GM18861 (cell line): ENCODE data around the gene PKM.

Source experiments
- ATAC-seq: cut with Tn5 transposase; IDR thresholded peaks from one replicate; pipeline ENCODE4 v1.9.1; 2021; ENCODE audit not compliant: unreplicated experiment

PKM gene

GRCh38 chr15:72202302-72202701, 28.7 kb downstream of the PKM start:
- ATAC-seq = no peak

GRCh38 chr15:72201391-72201921, 29.5 kb downstream of the PKM start:
- no peak for ATAC-seq

GRCh38 chr15:72200395-72201237, 30.4 kb downstream of the PKM start:
- no peak for ATAC-seq

DNA sequence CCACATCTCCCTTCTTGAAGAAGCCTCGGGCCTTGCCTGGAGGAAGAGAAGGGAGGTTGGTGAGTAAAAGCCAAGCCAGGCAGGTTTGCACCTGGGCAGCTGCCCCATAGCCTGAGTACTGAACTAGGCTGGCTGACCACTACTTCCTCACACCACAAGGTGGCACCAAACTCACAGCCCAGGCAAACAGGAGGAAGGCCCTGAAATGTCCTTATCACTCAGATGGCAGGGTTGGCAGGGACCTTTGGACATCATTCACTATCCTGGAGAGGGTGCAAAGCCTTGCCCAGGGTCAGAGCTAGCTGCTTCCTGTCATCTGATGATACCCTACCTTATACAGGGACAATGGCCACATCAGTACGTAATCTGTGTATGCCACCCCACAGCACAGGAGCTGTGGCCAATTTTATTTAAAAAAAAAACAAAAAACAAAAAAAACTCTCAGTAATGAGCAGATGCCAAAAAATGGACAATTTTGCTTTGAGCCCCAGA, 31.2 kb downstream of the PKM start:
- peak; percentile 52 for ATAC-seq

- no peak for ATAC-seq
Observed at GRCh38 chr15:72199205-72199515, 31.8 kb downstream of the PKM start.

DNA sequence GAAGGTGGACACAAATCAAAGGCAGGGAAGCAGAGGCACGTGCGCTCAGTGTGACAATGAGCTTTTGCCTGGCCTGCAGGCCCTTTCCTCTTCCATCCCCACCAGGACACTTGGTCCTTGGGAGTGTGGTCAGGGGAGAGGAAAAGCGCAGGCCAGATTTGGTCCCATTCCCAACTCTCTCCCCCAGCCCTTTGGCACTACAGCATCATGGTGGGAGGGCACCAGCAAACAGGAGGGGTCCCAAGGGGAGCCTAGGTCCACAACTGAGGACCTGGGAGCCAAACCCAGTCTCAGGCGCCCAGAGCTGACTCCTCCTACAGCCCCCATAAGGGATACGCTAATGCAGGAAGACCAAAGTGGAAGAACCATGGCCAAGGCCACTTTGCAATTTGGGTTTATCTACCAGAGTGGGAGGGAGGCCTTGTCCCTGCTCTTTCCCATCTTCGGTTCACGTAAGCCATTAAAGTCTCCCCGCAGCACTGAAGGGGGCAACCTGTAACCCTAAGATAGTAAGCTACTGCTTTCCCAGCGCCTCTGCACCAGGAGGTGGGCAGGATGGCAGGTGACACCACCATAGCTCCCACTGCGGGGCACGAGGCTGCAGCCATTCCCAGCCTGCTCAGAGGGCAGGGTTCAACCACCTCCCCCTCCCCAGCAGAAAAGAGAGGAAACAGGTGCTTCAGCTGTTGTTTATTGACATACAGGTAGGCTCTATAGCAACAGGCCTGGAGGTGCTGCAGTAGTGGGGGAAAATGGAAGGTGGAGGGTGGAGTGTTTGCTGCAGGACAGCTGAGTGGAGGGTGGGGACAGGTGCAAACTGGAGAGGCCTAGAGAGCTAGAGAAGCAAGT, 32.4 kb downstream of the PKM start:
- no peak for ATAC-seq

- ATAC-seq = no peak
Observed at GRCh38 chr15:72197460-72198355, 33.3 kb downstream of the PKM start, which contains the start of gene GRAMD2A. Gene GRAMD2A (minus strand): TSS chr15:72197787.

DNA sequence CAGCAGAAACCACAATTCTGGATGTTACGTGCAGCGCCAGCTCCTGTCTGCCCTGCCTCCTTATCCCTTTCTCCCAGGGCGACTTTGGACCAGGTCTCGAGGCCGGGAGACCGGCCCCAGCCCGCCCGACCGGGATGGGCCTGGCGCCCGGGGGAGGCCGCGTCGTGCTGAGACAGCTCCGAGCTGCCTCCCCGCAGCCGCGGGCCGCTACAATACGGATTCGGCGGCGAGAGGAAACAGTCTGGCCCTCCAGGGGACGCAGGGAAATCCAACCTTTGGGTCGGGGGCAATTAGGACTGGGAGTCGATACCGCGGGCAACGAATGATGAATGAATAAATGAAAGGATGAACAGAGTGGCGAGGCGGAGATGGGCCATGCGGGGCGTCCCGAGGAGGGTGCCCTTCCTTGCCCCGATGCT, 33.9 kb downstream of the PKM start:
- ATAC-seq = no peak

- no peak for ATAC-seq
Observed at GRCh38 chr15:72196409-72197040, 34.5 kb downstream of the PKM start.

DNA sequence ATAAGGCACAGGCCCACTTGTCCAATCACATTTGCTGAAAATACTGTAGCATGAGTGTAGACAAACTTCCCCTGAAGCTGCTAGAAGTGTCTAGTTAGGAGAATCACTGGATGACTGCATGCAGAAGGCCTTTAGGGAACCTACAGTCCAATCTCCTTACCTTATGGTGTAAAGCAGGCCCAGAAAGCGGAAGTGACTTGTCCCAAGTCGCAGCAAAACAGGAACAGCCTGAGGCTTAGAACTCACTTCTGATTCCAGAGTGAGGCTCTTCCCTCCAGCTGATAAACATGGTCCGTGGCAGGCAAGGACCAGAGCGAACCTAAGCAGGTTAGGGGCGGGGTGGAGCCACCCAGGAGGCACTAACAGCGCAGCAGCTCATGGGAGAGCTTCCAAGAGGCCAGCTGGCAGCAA, 35.9 kb downstream of the PKM start:
- ATAC-seq = no peak

- ATAC-seq = no peak
Observed at GRCh38 chr15:72193836-72194396, 37.1 kb downstream of the PKM start.

DNA sequence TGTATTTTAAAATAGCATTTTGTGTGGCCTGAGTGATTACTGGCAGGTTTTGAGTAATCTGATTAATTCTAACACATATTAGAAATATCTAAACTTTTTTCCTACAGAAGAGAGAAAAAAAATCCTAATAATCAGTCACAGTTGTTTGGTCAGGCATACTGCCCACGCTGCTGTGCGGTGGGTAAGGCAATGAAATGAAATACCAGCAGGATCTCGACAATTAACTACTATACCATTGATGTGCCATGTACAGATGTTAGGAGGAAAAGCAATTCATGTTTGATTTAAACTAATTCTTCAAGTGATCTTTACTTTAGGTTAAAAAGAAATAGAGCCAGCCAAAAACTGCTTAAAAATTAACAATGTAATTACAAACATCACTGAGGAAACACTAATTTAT, 38.6 kb downstream of the PKM start:
- no peak for ATAC-seq

DNA sequence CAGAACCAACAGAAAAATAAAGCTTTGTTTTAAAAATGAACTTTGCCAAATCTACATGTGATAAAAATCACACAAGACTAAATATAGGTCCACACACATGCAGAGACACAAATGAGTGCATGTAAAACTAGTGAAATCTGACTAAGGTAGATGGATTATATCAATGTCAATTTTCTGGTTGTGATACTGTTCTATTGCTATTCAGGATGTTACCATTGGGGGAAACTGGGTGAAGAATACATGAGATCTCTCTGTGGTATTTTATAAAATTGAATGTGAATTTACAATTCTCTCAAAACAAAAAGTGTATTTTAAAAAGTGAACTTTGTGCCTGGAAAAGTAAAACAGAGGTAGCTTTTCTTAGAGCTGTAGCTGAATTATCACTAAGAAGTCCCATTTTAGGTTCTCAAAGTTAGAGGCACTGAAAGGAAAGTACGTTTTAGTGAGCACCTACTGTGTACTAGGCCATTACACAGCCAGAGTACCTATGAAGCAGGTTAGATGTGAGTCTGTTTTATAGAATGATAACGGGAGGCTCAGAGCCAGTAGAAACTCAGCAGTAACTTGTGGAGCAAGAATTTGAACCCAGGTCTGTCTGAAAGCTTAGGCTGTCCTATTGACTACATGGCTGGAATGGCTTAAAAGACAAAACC, 41.6 kb downstream of the PKM start:
- no peak for ATAC-seq

GRCh38 chr15:72184165-72184811, 46.7 kb downstream of the PKM start:
- no peak for ATAC-seq

DNA sequence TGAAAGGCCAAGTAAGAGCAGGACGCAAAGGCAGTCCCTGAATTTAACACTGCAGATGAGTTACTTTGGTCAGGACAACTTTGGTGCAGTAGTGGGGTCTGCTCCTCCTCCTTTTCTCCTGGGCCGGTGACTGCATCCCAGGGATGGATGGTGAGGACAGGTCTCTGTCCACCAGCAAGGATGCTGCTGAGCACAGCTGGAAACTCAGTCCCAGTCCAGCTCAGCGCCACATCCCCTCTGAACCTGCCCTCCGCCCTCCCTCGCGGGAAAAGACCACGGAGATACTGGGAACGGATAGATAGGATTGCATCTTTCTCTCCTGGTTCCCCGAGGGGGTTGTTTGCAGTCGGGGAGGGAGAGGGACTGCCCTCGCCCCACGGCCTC, 47.2 kb downstream of the PKM start:
- ATAC-seq = no peak

GRCh38 chr15:72182673-72183072, 48.3 kb downstream of the PKM start:
- no peak for ATAC-seq

DNA sequence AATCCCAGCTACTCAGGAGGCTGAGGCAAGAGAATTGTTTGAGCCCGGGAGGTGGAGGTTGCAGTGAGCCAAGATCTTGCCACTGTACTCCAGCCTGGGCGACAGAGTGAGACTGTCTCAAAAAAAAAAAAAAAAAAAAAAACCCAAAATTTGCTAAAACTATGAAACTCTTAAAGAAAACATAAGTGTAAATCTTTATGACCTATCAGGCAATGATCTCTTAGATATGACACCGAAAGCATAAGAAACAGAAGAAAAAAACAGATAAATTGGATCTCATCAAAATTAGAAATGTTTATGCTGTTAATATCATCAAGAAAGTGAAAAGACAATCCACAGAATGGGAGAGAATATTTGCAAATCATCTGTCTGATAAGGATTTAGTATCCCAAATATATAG, 48.7 kb downstream of the PKM start:
- no peak for ATAC-seq

GRCh38 chr15:72180761-72181324, 50.1 kb downstream of the PKM start:
- no peak for ATAC-seq
